IPS-11a (cell line): ENCODE measurements around the gene SSBP3.

Experiments
- H3K4me3 ChIP-seq: one replicate; pipeline ENCODE4 v1.5.1; 2013; ENCODE audit warnings: low read depth, low read length, control low read depth

The SSBP3 gene

DNA sequence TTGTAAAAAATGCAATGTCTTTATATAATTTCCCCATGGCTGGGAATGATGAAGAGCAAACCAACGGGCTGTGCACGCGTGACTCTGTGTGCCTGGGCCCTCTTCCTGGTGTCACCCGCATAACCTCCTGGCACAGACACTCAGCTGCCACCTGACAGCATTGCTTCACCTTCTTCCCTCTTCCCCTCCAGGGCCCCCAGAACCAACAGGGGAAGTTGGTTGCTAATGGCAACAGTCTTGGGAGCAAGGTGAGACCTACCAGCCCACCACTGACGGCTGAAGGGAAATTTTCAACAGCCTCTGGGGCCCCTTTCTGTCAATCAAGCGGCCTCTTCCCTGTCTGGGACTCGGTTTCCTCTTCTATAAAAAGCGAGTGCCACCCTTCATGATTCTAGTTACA is 33.2 kb downstream of the SSBP3 start:
- H3K4me3 ChIP-seq = no peak overlapping the region

DNA sequence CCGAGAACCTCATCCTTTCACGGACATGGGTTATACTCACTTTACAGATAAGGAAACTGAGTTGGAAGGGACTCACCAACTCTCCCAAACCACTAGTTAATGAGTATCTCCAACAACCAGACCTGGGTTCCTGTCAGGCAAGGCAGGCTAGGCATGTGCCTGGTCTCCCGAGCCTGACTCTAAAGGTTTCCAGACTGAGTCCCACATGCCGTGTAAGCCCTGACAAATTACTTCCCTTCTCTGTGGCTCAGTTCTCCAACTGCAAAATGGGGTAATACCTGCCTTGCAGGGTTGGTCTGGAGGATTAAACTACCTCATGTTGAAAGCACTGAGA is 34.3 kb downstream of the SSBP3 start:
- no peak overlapping the region for H3K4me3 ChIP-seq

DNA sequence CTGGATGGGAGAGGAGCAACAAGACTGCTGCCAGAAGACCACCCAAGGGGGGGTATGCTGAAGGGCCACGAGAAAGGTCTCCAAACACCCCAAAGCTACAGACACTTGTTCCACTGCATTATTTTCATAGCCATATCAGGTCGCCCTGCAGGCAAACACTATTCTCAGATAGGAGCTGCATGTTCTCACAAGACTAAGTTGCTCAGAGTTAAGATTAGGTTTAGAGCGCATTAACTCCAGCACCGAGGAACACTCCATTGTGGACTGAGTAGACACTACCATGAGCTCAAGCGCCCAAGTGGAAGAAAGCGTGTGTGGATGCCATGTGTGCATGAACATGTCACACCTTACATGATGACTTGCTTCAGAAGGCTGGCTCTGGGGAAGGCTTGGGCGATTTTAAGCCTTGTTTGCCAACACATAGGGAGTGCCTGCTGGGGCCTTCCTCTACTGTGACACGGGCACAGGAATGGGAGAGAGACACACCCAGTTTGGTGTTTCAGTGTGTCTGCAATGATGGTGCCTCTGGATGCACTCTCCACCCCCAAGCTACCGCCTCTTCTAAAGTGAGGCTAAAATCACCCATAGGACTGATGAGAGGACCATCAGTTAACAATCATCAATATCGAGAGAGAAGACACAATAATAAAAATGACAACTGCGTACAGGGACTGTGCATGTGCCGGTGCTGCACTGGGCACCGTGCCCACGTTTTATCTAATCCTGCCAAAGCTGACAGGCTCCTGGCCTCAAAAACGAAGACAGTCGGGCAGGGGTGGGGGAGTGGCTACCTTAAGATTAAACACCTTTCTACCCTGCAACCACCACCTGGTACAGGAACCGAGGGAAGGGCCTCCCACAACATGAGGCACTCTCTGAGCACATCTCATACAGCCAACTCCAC is 34.9 kb downstream of the SSBP3 start:
- no peak overlapping the region for H3K4me3 ChIP-seq

DNA sequence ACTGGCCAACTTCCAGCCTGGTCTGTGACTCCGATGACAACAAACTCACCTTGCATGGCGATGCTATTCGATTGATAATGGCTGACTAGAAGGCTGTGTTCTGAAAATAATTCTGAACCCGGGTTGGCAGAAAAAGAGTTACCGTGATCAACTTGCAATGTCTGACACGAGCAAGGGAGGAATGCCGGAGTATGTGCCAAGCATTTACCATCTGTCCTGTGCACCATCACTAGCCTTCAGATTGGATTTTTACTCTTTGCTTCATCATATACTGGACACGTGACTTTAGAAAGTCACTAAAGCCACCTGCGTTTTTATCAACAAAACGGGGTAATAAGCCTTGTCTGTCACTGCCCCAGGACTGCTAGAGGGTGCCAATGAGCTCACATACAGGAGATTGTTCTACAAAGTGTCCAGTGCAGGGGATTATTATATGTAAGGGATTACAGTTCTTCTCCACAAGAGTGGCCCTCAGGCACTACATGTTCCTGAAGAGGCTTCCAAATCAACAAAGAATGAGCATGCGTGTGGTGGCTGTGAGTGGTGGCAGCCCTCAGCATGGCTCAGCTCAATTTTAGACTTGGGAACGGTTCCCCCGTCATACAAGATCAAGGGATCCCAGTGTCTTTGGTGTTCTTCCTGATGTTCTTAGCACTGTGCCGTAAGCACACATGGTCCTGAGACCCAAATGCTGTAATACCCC is 35.8 kb downstream of the SSBP3 start:
- H3K4me3 ChIP-seq = no peak overlapping the region

DNA sequence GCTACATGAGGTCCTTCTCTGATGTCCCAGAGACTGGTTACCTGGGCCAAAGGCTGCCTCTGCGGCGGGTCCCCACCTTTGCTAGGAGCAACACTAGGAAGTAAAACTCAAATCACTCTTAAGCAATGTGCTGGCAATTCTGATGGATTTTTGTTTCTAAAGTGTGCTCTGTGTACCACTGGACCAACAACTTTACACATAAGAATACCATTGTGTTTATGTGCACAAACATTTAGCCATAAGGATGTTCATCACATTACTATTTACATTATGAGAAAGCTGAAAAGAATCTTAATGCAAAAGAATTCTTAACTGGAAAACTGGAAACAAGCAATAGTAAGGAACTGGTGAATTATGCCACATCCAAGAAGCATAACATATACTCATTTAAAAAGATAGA is 38.6 kb downstream of the SSBP3 start:
- no peak overlapping the region for H3K4me3 ChIP-seq

DNA sequence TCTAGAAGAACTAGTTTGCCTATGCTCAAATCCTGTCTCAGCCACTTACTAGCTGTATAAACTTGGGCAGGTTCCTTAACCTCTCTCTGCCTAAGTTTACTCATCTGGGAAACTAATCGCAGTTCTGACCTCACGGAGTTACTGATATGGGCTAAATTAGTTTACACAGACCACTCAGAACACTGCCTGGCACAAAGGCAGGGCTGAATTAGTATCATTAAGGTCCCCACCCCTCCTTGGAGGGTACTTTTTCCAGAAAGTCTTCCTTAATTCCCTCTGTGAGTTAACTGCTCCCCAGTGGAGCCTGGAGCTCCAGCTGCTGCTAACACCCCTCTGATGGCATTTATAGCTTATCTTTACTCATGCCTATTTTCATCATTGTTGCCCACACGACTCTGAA is 40.3 kb downstream of the SSBP3 start:
- H3K4me3 ChIP-seq = no peak overlapping the region

DNA sequence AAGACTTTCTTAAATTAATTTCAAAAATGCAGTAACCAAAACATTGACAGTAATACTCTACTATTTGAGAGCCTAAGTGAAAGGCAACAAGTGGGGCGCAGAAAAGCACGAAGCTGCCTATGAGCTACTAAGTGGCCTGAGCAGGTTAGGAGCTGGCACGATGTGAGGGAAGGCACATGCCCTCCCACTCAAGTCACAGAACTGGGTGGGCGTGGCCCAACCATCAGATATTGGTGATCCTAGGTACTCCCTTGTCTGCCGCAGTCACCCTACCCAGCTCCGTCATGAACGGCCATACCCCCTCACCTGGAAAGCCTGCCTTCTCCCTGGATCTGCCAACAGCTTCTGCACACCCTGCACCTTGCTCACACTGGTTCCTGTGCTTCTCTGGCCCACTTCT is 40.8 kb downstream of the SSBP3 start:
- H3K4me3 ChIP-seq = no peak overlapping the region

DNA sequence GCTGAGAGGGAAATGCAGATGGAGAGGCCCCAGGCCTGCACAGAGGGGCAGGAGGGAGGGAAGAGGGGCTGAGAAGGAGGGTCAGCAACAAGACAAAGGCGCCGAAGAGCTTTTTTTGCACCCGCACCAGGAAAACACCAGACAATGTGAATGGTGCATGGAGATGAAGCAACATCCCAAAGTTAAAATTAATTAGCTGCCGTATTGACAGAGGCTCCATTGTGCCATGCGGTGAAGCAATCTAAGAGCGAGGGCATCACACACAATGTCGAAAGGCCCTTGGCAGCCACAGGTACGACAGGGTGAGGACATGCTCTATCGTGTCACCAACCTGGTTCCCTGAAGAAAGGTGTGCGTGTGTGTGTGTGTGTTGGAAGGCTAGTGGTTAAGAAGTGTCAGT is 41.2 kb downstream of the SSBP3 start:
- H3K4me3 ChIP-seq = no peak overlapping the region

DNA sequence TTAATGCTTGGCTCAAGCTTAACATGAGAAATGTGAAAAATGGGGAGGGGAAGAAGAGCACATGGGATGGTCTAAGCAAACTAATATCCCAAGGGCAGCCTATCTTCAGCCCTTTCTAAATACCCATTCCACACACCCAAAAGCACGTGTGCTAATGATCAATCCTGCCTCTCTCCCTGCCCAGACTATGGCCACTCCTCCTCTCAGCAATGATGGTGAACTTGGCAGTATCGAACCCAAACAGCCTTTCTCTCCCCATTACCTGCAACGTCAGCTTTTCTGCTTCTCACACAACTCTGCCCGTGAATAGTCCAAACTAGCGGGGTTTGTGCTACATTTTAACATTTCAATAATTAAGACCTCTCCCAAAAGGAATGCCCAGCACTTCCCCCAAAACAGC is 41.6 kb downstream of the SSBP3 start:
- H3K4me3 ChIP-seq = no peak overlapping the region

DNA sequence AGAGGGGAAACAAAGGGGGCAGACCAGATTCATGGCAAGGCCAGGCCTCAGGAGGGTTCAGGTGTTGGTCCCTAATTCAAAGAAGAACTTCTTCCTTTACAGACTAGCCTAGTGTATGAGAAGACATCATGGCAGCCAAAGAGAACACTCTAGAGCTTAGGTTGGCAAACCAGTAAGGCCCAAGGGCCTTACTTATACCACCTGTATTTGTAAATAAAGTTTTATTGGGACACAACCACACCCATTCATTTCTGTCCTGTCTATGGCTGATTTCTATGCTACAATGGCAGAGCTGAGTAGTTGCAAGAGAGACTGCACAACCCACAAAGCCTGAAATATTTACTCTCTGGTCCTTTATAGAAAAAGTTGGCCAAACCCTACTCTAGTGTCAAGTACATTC is 42.3 kb downstream of the SSBP3 start:
- H3K4me3 ChIP-seq = no peak overlapping the region

DNA sequence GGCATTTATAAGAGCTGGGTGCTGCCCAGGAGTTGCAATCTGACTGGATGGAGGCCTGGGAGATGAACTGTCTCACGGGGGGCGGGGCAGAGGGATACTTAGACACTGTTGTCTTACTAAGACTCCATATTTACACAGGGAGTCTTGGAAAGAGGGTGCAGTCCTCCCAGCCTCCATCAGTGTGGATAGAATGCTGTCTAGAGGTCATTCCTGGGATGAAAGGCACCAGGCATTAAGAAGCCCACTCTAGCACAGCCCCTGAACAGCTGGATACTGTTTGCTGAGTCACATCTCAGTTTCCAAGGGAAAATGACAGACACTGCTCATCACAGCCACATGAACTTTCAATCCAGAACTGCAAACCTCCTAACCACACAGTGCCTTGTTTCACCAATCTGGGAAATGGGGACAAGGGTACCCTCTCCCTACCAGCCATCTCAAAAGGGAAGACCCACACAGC is 43.3 kb downstream of the SSBP3 start:
- H3K4me3 ChIP-seq = no peak overlapping the region

DNA sequence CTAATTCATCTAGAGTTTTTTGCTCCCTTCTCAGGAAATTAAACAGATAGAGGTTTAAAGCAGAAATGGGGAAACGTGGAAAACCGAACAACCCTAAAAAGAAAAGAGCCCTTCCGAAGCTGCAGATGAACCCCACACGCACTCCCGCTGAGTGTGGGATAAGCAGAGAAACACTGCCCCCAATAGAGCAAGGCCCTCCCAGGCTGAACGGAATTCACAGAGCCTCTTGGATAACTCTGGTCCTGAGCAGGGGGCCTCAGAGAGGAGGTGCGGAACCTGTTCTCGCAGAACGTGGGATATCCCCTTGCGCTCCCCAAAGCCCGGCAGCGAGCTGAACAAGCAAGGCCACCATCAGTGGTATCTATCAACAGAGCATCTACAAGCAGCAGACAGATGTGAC is 44.9 kb downstream of the SSBP3 start:
- no peak overlapping the region for H3K4me3 ChIP-seq

DNA sequence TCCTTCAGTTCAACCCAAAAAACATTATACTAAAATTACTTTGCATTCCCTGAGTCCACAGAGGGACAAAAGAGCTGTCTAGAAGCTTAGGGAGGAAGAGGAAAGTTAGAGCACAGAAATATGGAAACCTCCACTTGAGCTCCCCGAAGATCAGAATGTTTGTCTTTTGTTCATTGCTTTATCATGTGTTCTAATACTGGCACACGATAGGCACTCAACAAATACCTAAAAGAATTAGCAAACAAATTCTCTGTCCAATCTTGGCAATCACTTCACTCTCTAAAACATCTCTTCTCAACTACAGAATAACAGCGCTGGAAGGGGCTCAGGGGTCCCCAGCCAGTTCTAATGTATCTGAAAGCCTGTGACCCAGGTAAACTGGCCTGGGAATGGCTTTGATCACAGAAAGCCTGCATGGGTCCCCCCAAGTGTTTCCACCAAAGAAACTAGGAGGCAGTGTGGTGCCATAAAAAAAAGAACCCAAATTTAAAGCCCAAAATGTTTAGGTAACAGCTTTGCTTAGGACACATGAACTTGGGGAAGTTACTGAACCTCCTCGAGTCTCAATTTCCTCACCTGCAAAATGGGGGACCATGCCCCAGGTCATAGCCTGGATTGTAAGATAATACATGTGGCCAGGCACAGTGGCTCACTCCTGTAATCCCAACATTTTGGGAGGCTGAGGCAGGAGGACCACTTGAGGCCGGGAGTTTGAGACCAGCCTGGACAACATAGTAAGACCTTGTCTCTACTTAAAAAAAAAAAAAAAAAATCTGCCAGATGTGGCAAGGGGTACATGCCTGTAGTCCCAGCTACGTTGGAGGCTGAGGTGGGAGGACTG is 45.8 kb downstream of the SSBP3 start:
- H3K4me3 ChIP-seq = no peak overlapping the region

DNA sequence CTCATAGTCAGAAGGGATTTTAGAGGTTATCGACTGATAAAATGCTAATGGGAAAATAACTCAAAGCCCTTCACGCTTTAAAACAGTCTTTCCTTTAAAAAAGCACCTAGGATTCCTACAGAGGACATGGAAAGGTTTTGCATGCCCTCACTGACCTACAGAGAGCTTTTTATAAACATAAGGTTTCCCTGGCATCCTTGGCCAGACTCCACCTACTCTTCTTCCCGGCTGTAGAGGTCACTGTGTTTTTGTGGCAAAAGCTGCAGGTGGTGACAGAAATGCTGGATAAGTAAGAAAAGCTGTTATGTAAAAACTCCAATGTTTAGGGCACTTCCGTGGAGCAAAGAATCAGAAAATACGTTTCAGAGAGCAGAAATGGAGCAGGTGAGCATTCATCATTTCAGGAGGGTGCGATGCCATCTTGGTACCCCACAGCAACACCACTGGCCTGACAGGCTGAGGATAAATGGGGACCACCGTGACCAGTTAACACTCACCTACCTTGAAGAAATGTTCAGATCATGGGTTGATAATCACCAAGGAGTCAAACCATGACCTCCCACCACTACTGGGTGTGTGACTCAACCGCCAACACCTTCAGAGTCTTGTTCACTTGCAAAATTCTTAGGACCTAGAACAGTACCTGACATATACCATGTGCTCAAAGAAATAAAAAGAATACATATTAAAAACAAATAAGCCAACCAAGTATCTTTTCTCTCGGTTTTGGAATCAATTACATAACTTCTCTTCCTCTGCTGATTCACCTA is 46.6 kb downstream of the SSBP3 start:
- no peak overlapping the region for H3K4me3 ChIP-seq

DNA sequence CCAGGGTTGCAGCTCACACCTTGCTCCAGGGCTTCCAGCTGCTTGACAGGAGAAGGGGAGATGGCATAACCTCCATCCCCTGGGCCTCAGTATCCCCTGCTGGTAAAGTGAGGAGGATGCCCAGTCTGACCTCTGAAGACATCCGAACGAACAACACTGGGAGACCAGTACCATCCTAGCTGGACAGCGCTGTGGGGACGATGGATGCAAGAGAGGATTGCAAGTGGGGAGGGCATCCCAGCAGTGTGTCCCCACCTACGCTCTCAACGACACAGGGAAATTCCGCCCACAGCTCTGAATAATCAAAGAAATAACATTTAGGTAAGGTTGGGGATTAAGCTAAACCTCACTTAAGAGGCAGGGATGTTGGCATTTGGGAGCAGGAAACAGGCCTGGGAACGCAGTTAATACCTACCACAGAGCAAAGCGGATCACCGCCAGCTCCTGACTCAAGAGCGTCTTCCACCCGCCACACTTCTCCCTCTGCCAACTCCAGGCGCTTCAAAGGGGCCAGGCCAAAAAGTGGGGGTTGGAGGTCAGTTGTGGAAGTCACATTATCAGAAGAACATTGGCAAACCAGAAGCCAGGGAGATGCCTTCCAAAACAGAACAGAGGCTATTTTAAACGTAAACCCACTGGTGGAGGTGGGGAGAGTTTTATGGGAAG is 47.6 kb downstream of the SSBP3 start:
- no peak overlapping the region for H3K4me3 ChIP-seq

DNA sequence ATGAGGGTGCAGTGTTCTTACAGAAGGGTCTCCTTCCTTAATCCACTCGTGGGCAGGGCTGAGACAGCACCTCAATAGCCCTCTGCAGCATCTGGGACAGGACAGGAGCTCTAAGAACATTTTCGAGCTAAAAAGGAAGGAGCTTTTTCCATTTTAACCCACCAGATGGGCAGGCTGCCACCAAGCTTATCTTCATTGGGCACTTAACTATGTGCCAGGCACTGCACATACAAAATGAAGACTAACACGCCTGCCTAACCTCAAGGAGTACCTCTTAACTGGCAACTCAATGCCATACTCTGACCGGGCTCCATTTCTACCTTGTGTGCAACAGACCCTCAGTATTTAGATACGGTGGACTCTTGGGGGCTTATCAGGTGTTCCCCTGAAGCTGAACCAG is 48.2 kb downstream of the SSBP3 start:
- H3K4me3 ChIP-seq = no peak overlapping the region

DNA sequence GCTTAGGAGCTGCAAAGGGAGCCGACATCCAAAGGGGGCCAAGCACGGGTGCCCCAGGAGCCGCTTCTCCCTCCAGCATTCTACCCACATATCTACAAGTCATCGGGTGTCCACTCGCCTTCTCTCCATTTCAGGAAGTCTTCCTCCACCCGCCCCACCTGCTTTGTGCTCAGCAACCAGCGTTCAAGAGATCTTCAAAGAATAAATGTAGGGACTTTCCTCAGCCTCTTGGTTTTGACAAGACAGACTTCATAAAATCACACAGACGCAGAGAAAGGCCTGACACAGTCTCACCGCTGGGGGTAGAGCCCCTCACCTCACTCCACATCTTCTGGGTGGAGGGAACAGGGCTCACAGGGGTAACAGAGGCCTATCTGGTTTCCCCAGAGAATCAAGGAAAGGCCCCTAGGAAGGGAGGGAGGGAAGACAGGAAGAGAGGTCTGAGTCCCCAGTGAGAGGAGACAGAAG is 49.5 kb downstream of the SSBP3 start:
- H3K4me3 ChIP-seq = no peak overlapping the region

DNA sequence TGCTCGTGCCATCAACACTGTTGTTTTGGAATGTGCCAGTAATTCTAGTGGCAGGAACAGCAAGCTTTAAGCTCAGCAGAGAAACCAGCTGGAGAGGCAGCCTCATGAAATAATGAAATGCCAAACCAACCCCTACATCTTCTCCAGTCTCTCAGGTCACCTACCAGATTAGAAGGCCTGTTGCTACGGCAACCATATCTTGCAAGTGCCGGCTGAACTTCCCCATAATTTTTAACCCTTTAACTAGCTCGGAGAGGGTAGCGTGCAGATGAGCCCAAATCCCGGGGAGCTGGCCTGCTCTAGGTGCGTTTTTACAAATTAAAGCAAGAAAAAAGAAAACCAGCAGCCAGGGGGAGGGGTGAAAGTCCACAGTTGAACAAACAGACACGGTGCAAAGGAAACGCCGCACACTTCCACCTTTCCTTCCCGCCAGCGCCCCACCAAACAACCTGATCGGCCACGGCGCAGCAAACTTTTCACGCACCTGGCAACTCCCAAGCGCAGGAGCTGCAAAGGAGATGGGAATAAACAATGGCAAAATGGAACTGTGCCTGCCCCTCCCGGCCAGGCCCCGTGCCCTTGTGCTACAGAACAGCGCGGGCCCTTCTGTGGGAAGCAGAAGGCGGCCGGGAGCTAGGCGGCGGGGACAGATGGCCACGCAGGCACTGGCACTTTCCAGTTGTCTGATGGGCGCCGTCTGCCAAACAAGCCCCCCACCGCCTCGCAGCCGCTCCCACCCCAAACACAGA is 50.1 kb downstream of the SSBP3 start:
- no peak overlapping the region for H3K4me3 ChIP-seq

DNA sequence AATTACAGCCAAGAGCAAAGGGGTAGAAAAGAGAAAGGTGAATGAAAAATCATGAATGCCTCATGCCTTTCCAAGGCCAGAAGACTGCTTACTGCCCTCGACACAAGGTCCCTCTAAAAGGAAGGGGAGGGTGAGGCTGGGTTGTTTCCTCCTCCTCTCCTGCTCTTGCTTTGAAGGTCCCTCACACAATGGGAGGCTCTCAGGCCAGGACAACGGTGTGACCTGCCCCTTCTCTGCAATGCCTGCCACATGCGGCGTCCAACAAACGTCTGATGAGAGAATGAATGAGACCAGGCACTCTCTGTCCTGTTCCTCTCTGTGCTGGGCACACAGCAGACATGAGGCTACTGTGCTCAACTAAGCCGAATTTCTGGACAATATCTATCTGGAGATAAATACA is 51.3 kb downstream of the SSBP3 start:
- H3K4me3 ChIP-seq = no peak overlapping the region
